ENCODE data around the gene COL6A1. TPM values are rescaled to one million over a fixed set of nuclear protein-coding genes. Genes with fewer than 3 reads are reported as not detected.
A peak's percentile ranks its signal among the peaks of the same experiment; 100 is the strongest.

The COL6A1 gene
- total RNA-seq, 2 donors from 2014 or later, result 0.69 to 2.0 TPM

- H3K27ac Mint-ChIP-seq, result no peak overlapping the region
- peaks cover 10% of the 10 kb centered on the region for H3K4me1 Mint-ChIP-seq
- H3K9me3 Mint-ChIP-seq, result no peaks in the 10 kb centered on the region
- ATAC-seq (replicated peaks), result no peak
- no peaks in the 10 kb centered on the region for H3K36me3 Mint-ChIP-seq (ENCODE audit: low read depth)
- H3K27me3 Mint-ChIP-seq, result no peaks in the 10 kb centered on the region
- no peak overlapping the region for H3K4me3 Mint-ChIP-seq
Measured at GRCh38 chr21:45988366-45989347, 7.1 kb downstream of the COL6A1 start.

DNA sequence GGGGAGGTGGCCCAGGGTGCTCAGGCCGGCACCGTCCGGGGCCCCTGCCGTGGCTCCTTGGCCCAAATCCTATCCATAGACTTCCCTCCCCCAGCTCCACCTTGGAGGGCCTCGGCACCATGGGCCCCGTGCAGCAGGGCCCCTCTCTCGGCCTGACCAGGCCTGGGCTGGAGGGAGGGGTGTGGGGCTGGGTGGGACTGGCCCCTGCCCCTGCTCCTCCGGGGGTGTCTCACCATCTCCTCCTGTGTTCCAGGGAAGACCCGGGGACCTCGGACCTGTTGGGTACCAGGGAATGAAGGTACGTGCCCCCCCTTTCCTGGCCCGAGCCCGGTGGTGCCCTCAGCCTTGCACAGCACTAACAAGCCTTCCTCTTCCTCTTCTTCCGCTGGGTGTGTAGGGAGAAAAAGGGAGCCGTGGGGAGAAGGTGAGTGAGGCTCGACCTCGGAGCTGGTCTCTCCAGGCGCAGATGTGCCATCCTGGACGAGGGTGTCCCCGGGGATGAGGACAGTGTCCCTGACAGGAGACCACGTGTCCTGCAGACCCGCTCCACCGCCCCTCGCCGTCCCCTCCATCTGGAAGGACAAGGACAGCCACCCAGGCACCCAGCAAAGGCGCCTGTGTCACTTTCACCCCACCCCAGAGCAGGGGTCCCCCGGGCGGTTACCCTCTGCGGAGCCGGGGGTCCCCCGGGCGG lies 7.9 kb downstream of the COL6A1 start:
- no peaks in the 10 kb centered on the region for H3K27me3 Mint-ChIP-seq
- H3K4me1 Mint-ChIP-seq, result peaks cover 9% of the 10 kb centered on the region
- no peaks in the 10 kb centered on the region for H3K36me3 Mint-ChIP-seq (ENCODE audit: low read depth)
- no peak overlapping the region for H3K27ac Mint-ChIP-seq
- no peak for ATAC-seq (replicated peaks)
- no peaks in the 10 kb centered on the region for H3K9me3 Mint-ChIP-seq
- H3K4me3 Mint-ChIP-seq, result no peak overlapping the region

DNA sequence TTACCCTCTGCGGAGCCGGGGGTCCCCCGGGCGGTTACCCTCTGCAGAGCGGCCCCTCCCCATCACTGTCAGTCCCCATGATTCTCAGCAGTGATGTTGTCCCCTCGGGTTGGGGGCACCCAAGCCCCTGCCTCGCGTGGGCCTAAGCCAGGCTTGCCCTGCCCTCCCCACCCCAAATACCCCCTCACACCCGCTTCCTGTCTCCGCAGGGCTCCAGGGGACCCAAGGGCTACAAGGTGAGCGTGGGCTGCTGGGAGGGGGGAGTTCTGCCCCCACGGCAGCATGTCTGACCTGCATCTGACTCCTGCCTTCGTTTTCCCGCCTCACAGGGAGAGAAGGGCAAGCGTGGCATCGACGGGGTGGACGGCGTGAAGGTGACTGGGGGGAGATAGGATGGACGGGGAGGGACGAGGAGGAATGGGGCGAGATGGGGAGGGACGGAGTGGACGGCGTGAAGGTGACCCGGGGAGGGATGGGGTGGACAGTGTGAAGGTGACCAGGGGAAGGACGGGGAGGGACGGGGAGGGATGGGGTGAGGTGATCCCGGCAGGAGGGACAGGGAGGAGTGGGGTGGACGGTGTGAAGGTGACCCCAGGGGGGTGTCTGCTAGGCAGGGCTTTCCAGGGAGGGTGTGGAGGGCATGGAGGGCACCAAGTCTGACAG lies 8.6 kb downstream of the COL6A1 start:
- Mint-ChIP-seq H3K27ac (no peak overlapping the region), H3K4me3 (no peak overlapping the region), H3K27me3 (no peaks in the 10 kb centered on the region), H3K36me3 (ENCODE audit: low read depth) (no peaks in the 10 kb centered on the region), H3K9me3 (no peaks in the 10 kb centered on the region), H3K4me1 (peaks cover 2% of the 10 kb centered on the region)
- ATAC-seq (replicated peaks), result no peak

DNA sequence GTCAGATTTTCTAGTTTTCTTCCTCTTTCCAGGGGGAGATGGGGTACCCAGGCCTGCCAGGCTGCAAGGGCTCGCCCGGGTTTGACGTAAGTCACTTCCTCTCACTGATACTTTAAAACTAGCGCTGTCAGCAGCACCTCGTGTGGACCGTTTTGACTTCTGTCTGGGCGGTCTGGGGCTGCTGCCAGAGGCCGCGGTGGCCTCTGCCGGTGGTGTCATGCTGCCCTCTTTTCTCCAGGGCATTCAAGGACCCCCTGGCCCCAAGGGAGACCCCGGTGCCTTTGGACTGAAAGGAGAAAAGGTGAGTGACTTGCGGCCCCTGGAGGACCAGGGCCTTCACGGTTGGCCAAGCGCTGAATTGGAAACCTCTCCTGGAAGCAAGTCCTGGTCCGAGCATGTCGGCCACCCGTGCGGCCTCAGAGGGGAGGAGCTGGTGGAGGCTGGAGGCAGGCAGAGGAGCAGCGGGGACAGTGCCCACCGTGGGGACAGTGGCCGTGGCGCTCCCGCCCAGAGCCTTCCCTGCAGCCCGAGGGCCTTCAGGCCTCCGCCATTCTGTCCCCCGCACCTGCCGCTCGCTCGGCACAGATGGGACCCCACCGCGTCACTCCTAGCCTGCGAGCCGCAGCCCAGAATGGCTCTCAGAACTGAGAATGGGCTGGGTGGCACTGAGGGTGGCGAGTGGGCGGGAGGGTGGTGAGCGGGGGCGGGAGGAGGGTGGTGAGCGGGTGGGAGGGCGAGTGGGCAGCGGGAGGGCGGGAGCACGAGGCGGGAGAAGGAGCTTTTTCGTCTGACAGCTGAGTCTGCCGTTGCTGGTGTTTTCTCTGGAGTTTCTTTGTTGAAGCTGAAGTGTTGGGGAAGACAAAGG lies 9.4 kb downstream of the COL6A1 start:
- no peaks in the 10 kb centered on the region for H3K27me3 Mint-ChIP-seq
- no peaks in the 10 kb centered on the region for H3K9me3 Mint-ChIP-seq
- no peak overlapping the region for H3K4me3 Mint-ChIP-seq
- H3K4me1 Mint-ChIP-seq, result no peaks in the 10 kb centered on the region
- H3K27ac Mint-ChIP-seq, result no peak overlapping the region
- no peak for ATAC-seq (replicated peaks)
- H3K36me3 Mint-ChIP-seq (ENCODE audit: low read depth), result no peaks in the 10 kb centered on the region

GRCh38 chr21:45991606-45992300 lies 10.2 kb downstream of the COL6A1 start:
- no peaks in the 10 kb centered on the region for H3K36me3 Mint-ChIP-seq (ENCODE audit: low read depth)
- no peaks in the 10 kb centered on the region for H3K27me3 Mint-ChIP-seq
- ATAC-seq (replicated peaks), result no peak
- no peak overlapping the region for H3K4me3 Mint-ChIP-seq
- H3K4me1 Mint-ChIP-seq, result no peaks in the 10 kb centered on the region
- no peaks in the 10 kb centered on the region for H3K9me3 Mint-ChIP-seq
- no peak overlapping the region for H3K27ac Mint-ChIP-seq

- no peaks in the 10 kb centered on the region for H3K36me3 Mint-ChIP-seq (ENCODE audit: low read depth)
- no peaks in the 10 kb centered on the region for H3K4me1 Mint-ChIP-seq
- no peak overlapping the region for H3K4me3 Mint-ChIP-seq
- H3K9me3 Mint-ChIP-seq, result no peaks in the 10 kb centered on the region
- no peak overlapping the region for H3K27ac Mint-ChIP-seq
- no peak for ATAC-seq (replicated peaks)
- no peaks in the 10 kb centered on the region for H3K27me3 Mint-ChIP-seq
Measured at GRCh38 chr21:45992301-45993209, 11.0 kb downstream of the COL6A1 start.

DNA sequence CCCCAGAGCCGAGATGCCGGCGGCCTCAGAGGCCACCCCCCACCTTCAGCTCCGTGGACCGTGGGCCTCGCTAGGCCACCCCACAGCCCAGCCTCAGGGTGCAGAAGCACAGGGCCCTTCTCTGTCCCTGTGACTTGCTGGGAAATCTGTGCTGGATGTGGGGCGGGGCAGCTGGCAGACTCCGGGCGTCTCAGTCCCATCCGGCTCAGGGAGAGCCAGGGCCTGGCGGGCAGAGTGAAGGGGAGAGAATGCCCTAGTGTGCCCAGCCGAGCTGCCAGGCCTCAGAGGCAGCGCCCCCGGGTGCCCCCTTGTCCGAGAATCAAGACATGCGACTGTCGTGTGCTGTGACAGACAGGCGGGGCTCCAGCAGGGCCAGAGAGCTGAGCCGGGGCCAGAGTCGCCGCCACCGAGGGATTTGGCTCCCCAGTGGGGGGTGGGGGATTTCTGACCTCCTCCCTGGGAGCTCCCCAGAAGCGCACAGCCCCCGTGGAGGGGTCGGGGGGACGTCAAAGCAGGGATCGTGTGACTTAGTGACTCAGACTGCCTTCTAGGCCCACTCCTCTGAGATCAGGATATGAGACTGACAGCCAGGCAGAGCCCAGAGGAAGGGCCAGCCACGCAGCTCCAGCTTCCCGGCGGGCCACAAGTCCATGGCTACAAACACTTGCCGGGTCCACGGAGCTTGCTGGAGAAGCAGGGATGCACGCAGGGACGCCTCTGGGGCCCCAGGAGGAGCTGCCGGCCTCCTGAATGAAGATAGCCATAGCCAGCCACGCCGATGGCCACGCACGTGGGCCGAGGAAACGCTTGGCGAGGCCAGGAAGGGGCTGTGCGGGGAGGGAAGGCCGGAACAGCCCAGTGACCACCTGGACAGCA lies 11.9 kb downstream of the COL6A1 start:
- Mint-ChIP-seq H3K27me3 (no peaks in the 10 kb centered on the region), H3K4me1 (no peaks in the 10 kb centered on the region), H3K9me3 (no peaks in the 10 kb centered on the region), H3K27ac (no peak overlapping the region), H3K4me3 (no peak overlapping the region), H3K36me3 (ENCODE audit: low read depth) (no peaks in the 10 kb centered on the region)
- ATAC-seq (replicated peaks), result no peak

DNA sequence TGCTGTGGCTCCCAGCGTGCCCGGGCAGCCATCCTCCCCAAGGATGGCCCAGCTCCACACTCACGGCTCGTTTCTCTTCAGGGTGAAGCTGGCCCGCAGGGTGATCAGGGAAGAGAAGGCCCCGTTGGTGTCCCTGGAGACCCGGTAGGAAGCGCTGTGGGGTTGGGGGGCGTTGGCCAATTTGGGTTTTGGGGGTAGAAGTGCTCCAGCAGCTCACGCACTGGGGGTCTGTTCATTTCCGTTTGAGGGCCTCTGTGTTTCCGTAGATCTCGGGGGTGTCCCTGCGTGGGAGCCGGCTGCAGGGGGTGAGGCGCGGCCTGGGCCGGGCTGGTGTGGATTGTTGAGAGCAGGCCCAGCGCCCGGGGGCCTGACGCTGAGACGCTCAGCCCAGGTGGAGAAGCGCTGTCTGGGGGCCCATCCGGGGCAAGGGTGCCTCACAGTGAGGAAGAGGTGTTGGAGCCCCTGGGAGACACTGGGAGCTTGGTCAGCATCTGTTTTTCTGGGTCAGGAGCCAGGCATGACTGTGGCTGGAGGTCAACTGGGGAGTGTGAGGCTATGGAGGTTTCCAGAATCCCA lies 12.6 kb downstream of the COL6A1 start:
- no peak for ATAC-seq (replicated peaks)
- Mint-ChIP-seq H3K4me3 (no peak overlapping the region), H3K27ac (no peak overlapping the region), H3K4me1 (no peaks in the 10 kb centered on the region), H3K27me3 (no peaks in the 10 kb centered on the region), H3K36me3 (ENCODE audit: low read depth) (no peaks in the 10 kb centered on the region), H3K9me3 (no peaks in the 10 kb centered on the region)

DNA sequence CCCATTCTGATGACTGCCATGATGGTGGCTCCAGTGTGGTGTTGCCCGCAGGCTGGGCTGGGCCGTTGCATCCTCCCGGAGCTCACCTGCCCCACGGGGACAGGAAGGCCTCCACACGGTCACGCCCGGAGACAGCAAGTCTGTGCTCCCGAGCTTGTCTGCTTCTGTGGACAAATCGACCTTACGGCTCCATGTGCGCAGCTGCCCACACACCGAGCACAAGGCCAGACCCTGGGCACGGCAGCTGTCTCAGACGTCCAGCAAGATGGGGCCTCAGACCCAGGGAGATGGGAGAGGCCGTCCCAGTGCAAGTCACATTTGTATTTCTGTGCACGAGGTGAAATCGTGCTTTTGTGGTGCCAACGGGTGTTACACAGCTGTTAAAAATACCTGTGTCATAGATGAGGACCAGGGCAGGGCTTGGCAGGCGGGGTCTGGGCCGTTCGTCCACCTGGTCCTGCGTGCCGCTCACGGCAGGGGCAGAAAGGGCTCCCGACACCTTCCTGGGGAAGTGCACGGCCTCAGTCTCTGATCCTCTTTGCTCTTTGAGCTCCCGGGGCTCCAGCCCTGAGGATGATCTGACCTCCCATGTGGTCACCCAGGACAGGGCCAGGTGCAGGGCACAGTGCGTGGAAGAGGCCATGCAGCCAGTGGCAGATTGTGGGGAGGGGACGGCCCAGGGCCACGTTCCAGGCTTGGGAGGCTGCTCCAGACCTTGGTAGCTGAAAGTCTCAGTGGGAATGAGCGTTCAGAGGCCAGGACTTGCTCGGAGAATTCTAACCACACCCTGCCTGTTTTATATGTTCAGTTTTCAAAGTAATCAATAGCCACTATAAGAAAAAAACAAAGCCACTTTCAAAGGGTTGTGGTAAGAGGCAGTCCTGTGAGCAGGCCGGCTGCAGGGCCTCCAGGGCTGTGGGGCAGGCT lies 13.5 kb downstream of the COL6A1 start:
- H3K9me3 Mint-ChIP-seq, result no peaks in the 10 kb centered on the region
- no peaks in the 10 kb centered on the region for H3K4me1 Mint-ChIP-seq
- ATAC-seq (replicated peaks), result no peak
- no peaks in the 10 kb centered on the region for H3K27me3 Mint-ChIP-seq
- no peak overlapping the region for H3K27ac Mint-ChIP-seq
- no peak overlapping the region for H3K4me3 Mint-ChIP-seq
- H3K36me3 Mint-ChIP-seq (ENCODE audit: low read depth), result no peaks in the 10 kb centered on the region

DNA sequence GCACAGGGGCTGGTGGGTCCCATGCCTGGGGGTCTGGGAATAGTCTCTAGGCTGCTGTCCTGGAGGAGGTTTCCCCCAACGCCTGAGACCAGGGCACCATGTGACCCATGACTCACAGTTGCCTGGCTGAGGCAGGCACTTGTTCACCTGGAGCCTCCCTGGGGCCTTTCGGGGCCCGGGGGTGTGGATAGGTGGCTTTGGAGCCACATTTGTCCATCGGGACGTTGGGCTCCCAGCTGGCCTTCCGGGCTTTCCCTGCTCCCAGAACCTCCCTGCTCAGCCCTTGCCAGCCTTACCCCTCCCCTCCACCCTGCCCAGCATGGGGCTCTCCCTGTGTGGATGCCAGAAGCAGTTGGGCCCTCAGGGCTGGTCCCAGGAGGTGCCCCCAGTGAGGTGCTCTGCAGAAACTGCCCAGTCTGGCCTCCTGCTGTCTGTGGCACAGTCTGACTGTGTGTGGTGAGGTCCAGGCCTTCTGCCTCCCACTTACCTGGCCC lies 14.2 kb downstream of the COL6A1 start:
- no peak overlapping the region for H3K27ac Mint-ChIP-seq
- H3K4me3 Mint-ChIP-seq, result no peak overlapping the region
- H3K36me3 Mint-ChIP-seq (ENCODE audit: low read depth), result no peaks in the 10 kb centered on the region
- no peaks in the 10 kb centered on the region for H3K9me3 Mint-ChIP-seq
- ATAC-seq (replicated peaks), result peak; percentile 43
- no peaks in the 10 kb centered on the region for H3K4me1 Mint-ChIP-seq
- no peaks in the 10 kb centered on the region for H3K27me3 Mint-ChIP-seq
